Measurements from ENCODE around the gene DNAJC6.
"Not testable (repeated sequence)": the region's sequence is repeated elsewhere in the genome, so short reads cannot be mapped to it uniquely, and the experiment has no call there.

DNAJC6 gene

DNA sequence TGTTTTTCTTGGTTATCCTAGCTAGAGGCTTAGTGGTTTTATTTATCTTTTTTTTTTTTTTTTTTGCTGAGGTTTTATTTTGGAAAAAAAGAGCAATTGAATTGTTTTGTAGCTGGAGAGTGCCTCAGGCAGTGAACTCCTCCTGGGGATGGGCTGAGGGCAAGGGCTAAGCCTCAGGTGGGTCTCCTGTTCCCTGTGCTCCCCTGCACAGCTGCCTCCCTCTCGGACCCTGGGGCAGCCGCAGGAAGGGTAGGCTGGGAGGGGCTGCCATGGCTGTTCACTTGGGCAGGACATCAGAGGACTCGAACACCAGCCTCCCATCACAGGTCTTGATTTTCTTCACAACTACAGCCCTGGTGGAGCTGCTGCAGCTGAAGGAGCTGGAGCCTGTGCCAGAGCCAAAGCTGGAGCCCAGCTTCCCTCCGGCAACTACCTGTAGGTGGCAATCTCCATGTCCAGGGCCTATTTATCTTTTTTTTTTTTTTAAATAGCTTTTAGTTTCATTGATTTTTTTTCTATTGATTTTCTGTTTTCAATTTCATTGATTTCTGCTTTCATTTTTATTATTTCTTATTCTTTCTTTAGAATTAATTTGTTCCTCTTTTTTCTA lies 140.0 kb downstream of the DNAJC6 start:
- no peaks in the 10 kb centered on the region for H3K36me3 ChIP-seq (ENCODE audit: insufficient read depth, low read length)
- no peak overlapping the region for H3K4me3 ChIP-seq
- no peak overlapping the region for H3K9ac ChIP-seq (ENCODE audit: insufficient read length)
- TF ChIP-seq EZH2 (IDR thresholded peaks at IDR 0.05): no peak
- no peak for TF ChIP-seq FOXP2 (optimal IDR thresholded peaks at IDR 0.05; ENCODE audit: control extremely low read depth, extremely low read length, insufficient read depth)
- no peak for TF ChIP-seq POLR2AphosphoS5 (IDR thresholded peaks at IDR 0.05; ENCODE audit: borderline replicate concordance, low read depth, low read length)
- no peak for DNase-seq (ENCODE audit: low read depth, low spot score)
- H3K9me3 ChIP-seq (ENCODE audit: low read depth, low read length): no peaks in the 10 kb centered on the region
- no peak overlapping the region for H3K27ac ChIP-seq

DNA sequence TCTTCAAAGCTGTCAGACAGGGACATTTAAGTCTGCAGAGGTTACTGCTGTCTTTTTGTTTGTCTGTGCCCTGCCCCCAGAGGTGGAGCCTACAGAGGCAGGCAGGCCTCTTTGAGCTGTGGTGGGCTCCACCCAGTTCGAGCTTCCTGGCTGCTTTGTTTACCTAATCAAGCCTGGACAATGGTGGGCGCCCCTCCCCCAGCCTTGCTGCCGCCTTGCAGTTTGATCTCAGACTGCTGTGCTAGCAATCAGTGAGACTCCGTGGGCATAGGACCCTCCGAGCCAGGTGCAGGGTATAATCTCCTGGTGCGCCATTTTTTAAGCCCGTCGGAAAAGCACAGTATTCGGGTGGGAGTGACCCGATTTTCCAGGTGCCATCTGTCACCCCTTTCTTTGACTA lies 146.3 kb downstream of the DNAJC6 start:
- H3K4me3 ChIP-seq; H3K27ac ChIP-seq; DNase-seq (ENCODE audit: low read depth, low spot score); H3K9me3 ChIP-seq (ENCODE audit: low read depth, low read length); H3K36me3 ChIP-seq (ENCODE audit: insufficient read depth, low read length); H3K9ac ChIP-seq (ENCODE audit: insufficient read length): not testable (repeated sequence)

DNA sequence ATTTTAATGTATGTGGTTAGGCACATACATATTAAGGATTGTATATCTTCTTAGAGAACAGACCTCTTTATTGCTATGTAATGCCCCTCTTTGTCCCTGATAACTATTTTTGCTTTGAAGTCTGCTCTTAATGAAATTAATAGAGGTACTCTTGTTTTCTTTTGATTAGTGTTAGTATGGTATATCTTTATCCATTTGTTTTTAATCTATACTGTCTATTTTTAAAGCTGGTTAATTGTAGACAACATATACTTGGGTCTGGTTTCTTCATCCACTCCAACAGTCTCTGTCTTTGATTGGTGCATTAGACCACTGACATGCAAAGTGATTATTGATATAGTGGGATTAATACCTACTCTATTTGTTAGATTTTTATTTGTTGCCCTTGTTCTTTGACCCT lies 147.1 kb downstream of the DNAJC6 start:
- no peaks in the 10 kb centered on the region for H3K9me3 ChIP-seq (ENCODE audit: low read depth, low read length)
- no peak overlapping the region for H3K9ac ChIP-seq (ENCODE audit: insufficient read length)
- no peak overlapping the region for H3K27ac ChIP-seq
- no peak overlapping the region for H3K4me3 ChIP-seq
- H3K36me3 ChIP-seq (ENCODE audit: insufficient read depth, low read length): no peaks in the 10 kb centered on the region
- no peak for DNase-seq (ENCODE audit: low read depth, low spot score)
- TF ChIP-seq EZH2 (IDR thresholded peaks at IDR 0.05) (no peak), POLR2AphosphoS5 (IDR thresholded peaks at IDR 0.05; ENCODE audit: borderline replicate concordance, low read depth, low read length) (no peak), FOXP2 (optimal IDR thresholded peaks at IDR 0.05; ENCODE audit: control extremely low read depth, extremely low read length, insufficient read depth) (no peak)

GRCh38 chr1:65457868-65458267 lies 148.5 kb downstream of the DNAJC6 start:
- H3K4me3 ChIP-seq: no peak overlapping the region
- H3K9me3 ChIP-seq (ENCODE audit: low read depth, low read length): no peaks in the 10 kb centered on the region
- no peaks in the 10 kb centered on the region for H3K36me3 ChIP-seq (ENCODE audit: insufficient read depth, low read length)
- no peak overlapping the region for H3K9ac ChIP-seq (ENCODE audit: insufficient read length)
- no peak for DNase-seq (ENCODE audit: low read depth, low spot score)
- H3K27ac ChIP-seq: no peak overlapping the region
- TF ChIP-seq POLR2AphosphoS5 (IDR thresholded peaks at IDR 0.05; ENCODE audit: borderline replicate concordance, low read depth, low read length): no peak

- no peak for DNase-seq (ENCODE audit: low read depth, low spot score)
- H3K4me3 ChIP-seq: no peak overlapping the region
- H3K9ac ChIP-seq (ENCODE audit: insufficient read length): no peak overlapping the region
- no peak overlapping the region for H3K27ac ChIP-seq
- no peaks in the 10 kb centered on the region for H3K36me3 ChIP-seq (ENCODE audit: insufficient read depth, low read length)
- no peaks in the 10 kb centered on the region for H3K9me3 ChIP-seq (ENCODE audit: low read depth, low read length)
- TF ChIP-seq EZH2 (IDR thresholded peaks at IDR 0.05): no peak
- TF ChIP-seq FOXP2 (optimal IDR thresholded peaks at IDR 0.05; ENCODE audit: control extremely low read depth, extremely low read length, insufficient read depth): no peak
- TF ChIP-seq POLR2AphosphoS5 (IDR thresholded peaks at IDR 0.05; ENCODE audit: borderline replicate concordance, low read depth, low read length): no peak
Measured at GRCh38 chr1:65458730-65459396, 149.5 kb downstream of the DNAJC6 start.

GRCh38 chr1:65459397-65459768 lies 150.0 kb downstream of the DNAJC6 start:
- no peaks in the 10 kb centered on the region for H3K36me3 ChIP-seq (ENCODE audit: insufficient read depth, low read length)
- no peak overlapping the region for H3K4me3 ChIP-seq
- no peak for TF ChIP-seq POLR2AphosphoS5 (IDR thresholded peaks at IDR 0.05; ENCODE audit: borderline replicate concordance, low read depth, low read length)
- TF ChIP-seq FOXP2 (optimal IDR thresholded peaks at IDR 0.05; ENCODE audit: control extremely low read depth, extremely low read length, insufficient read depth): no peak
- TF ChIP-seq EZH2 (IDR thresholded peaks at IDR 0.05): no peak
- no peak overlapping the region for H3K27ac ChIP-seq
- no peaks in the 10 kb centered on the region for H3K9me3 ChIP-seq (ENCODE audit: low read depth, low read length)
- no peak for DNase-seq (ENCODE audit: low read depth, low spot score)
- H3K9ac ChIP-seq (ENCODE audit: insufficient read length): no peak overlapping the region
